HEK293 (cell line): Measurements from ENCODE around the gene GHDC.
A peak's percentile ranks its signal among the peaks of the same experiment; 100 is the strongest.

ENCODE experiments used
- EGR2 ChIP-seq: fragments of 450-650 bp; formaldehyde crosslinking; IDR thresholded peaks from 2 replicates; pipeline ENCODE4 v1.5.1; 2016; ENCODE audit warnings: low read depth, missing biosample characterization, missing genetic modification characterization
- ELK4 ChIP-seq: IDR thresholded peaks from 2 replicates; pipeline ENCODE4 v1.6.1; 2011; ENCODE audit warnings: mild to moderate bottlenecking, low read depth, low read length, borderline replicate concordance
- KLF16 ChIP-seq: fragments of 450-650 bp; formaldehyde crosslinking; IDR thresholded peaks from 2 replicates; pipeline ENCODE4 v1.5.1; 2017; ENCODE audit warnings: missing biosample characterization, missing genetic modification characterization
- KLF7 ChIP-seq: fragments of 450-650 bp; formaldehyde crosslinking; IDR thresholded peaks from 2 replicates; pipeline ENCODE4 v1.5.1; 2016; ENCODE audit warnings: missing biosample characterization, missing genetic modification characterization, borderline replicate concordance
- KLF8 ChIP-seq: fragments of 450-650 bp; formaldehyde crosslinking; IDR thresholded peaks from 2 replicates; pipeline ENCODE4 v1.5.1; 2016; ENCODE audit warnings: missing biosample characterization, missing genetic modification characterization
- PRDM2 ChIP-seq: fragments of 450-650 bp; formaldehyde crosslinking; IDR thresholded peaks from 2 replicates; pipeline ENCODE4 v1.5.1; 2016; ENCODE audit warnings: missing biosample characterization, missing genetic modification characterization, borderline replicate concordance
- SP2 ChIP-seq: fragments of 450-650 bp; formaldehyde crosslinking; IDR thresholded peaks from 2 replicates; pipeline ENCODE4 v1.5.1; 2016; ENCODE audit warnings: missing biosample characterization, missing genetic modification characterization
- ZBTB17 ChIP-seq: fragments of 450-650 bp; formaldehyde crosslinking; IDR thresholded peaks from 2 replicates; pipeline ENCODE4 v1.5.1; 2016; ENCODE audit warnings: missing biosample characterization, missing genetic modification characterization
- ZBTB48 ChIP-seq: fragments of 450-650 bp; formaldehyde crosslinking; IDR thresholded peaks from 2 replicates; pipeline ENCODE4 v1.5.1; 2016; ENCODE audit warnings: missing biosample characterization, missing genetic modification characterization
- ZBTB7A ChIP-seq: fragments of 450-650 bp; formaldehyde crosslinking; IDR thresholded peaks from 2 replicates; pipeline ENCODE4 v1.5.1; 2016; ENCODE audit warnings: low read depth, missing biosample characterization, missing genetic modification characterization
- ZBTB8A ChIP-seq: fragments of 450-650 bp; formaldehyde crosslinking; IDR thresholded peaks from 2 replicates; pipeline ENCODE4 v1.5.1; 2016; ENCODE audit warnings: missing biosample characterization, missing genetic modification characterization
- ZNF121 ChIP-seq: fragments of 450-650 bp; formaldehyde crosslinking; IDR thresholded peaks from 2 replicates; pipeline ENCODE4 v1.5.1; 2016; ENCODE audit warnings: missing biosample characterization, missing genetic modification characterization
- ZNF184 ChIP-seq: fragments of 450-650 bp; IDR thresholded peaks from 2 replicates; pipeline ENCODE4 v1.5.1; 2018; ENCODE audit warnings: missing biosample characterization, mild to moderate bottlenecking, missing genetic modification characterization
- ZNF23 ChIP-seq: fragments of 450-650 bp; formaldehyde crosslinking; IDR thresholded peaks from 2 replicates; pipeline ENCODE4 v1.5.1; 2016; ENCODE audit warnings: missing biosample characterization, missing genetic modification characterization, borderline replicate concordance
- ZNF239 ChIP-seq: fragments of 450-650 bp; formaldehyde crosslinking; IDR thresholded peaks from 2 replicates; pipeline ENCODE4 v1.5.1; 2016; ENCODE audit warnings: missing biosample characterization, missing genetic modification characterization
- ZNF394 ChIP-seq: fragments of 450-650 bp; formaldehyde crosslinking; IDR thresholded peaks from 2 replicates; pipeline ENCODE4 v1.5.1; 2016; ENCODE audit warnings: missing biosample characterization, missing genetic modification characterization, mild to moderate bottlenecking, moderate library complexity, borderline replicate concordance
- ZNF530 ChIP-seq: fragments of 450-650 bp; formaldehyde crosslinking; IDR thresholded peaks from 2 replicates; pipeline ENCODE4 v1.5.1; 2016; ENCODE audit warnings: low read depth, missing biosample characterization, missing genetic modification characterization
- ZNF600 ChIP-seq: fragments of 450-650 bp; formaldehyde crosslinking; IDR thresholded peaks from 2 replicates; pipeline ENCODE4 v1.5.1; 2016; ENCODE audit warnings: missing biosample characterization, missing genetic modification characterization
- ZNF629 ChIP-seq: fragments of 450-650 bp; formaldehyde crosslinking; IDR thresholded peaks from 2 replicates; pipeline ENCODE4 v1.5.1; 2017; ENCODE audit warnings: missing biosample characterization, missing genetic modification characterization
- ZNF664 ChIP-seq: fragments of 450-650 bp; formaldehyde crosslinking; IDR thresholded peaks from 2 replicates; pipeline ENCODE4 v1.5.1; 2016; ENCODE audit warnings: missing biosample characterization, missing genetic modification characterization
- ZNF76 ChIP-seq: fragments of 450-650 bp; formaldehyde crosslinking; IDR thresholded peaks from 2 replicates; pipeline ENCODE4; 2016; ENCODE audit warnings: low read depth, missing biosample characterization, missing genetic modification characterization, borderline replicate concordance
- TF ChIP-seq, protein P1 (sequence below): fragments of 450-650 bp; formaldehyde crosslinking; IDR thresholded peaks from 2 replicates; pipeline ENCODE4 v1.5.1; 2016; ENCODE audit warnings: missing biosample characterization, missing genetic modification characterization
- TF ChIP-seq, protein P2 (sequence below): fragments of 450-650 bp; formaldehyde crosslinking; IDR thresholded peaks from 2 replicates; pipeline ENCODE4 v1.5.1; 2016; ENCODE audit warnings: missing biosample characterization, missing genetic modification characterization

Gene GHDC

GRCh38 chr17:42193969-42194899 lies at the start of gene GHDC (continued):
- TF ChIP-seq KLF7 (tag by site-specific recombination) (0 out of 2 replicates have a peak, but pooled peaks have one; percentile 35), ZNF600 (tag by site-specific recombination) (peak; percentile 95), PRDM2 (tag by site-specific recombination) (no peak), ZNF664 (tag by site-specific recombination) (no peak), ZNF76 (tag by site-specific recombination) (peak; percentile 47; the same call in 1 of the 2 replicates), ELK4 (peak; percentile 93), ZNF629 (tag by site-specific recombination) (peak; percentile 32; the same call in 1 of the 2 replicates), ZBTB17 (tag by site-specific recombination) (peak; percentile 83), EGR2 (tag by site-specific recombination) (peak; percentile 10; the same call in 1 of the 2 replicates), ZNF23 (no peak), ZBTB48 (tag by site-specific recombination) (peak; percentile 52), ZNF239 (no peak), ZNF121 (tag by site-specific recombination) (peak; percentile 86), ZNF394 (tag by site-specific recombination) (peak; percentile 88; the same call in 1 of the 2 replicates), ZBTB7A (tag by site-specific recombination) (0 out of 2 replicates have a peak, but pooled peaks have one; percentile 62), KLF8 (tag by site-specific recombination) (peak; percentile 23; the same call in 1 of the 2 replicates), SP2 (tag by site-specific recombination) (peak; percentile 37), KLF16 (tag by site-specific recombination) (no peak; the same call in 1 of the 2 replicates), ZNF530 (no peak), ZBTB8A (tag by site-specific recombination) (0 out of 2 replicates have a peak, but pooled peaks have one; percentile 30), ZNF184 (tag by site-specific recombination) (no peak)
- TF ChIP-seq, protein P1, sequence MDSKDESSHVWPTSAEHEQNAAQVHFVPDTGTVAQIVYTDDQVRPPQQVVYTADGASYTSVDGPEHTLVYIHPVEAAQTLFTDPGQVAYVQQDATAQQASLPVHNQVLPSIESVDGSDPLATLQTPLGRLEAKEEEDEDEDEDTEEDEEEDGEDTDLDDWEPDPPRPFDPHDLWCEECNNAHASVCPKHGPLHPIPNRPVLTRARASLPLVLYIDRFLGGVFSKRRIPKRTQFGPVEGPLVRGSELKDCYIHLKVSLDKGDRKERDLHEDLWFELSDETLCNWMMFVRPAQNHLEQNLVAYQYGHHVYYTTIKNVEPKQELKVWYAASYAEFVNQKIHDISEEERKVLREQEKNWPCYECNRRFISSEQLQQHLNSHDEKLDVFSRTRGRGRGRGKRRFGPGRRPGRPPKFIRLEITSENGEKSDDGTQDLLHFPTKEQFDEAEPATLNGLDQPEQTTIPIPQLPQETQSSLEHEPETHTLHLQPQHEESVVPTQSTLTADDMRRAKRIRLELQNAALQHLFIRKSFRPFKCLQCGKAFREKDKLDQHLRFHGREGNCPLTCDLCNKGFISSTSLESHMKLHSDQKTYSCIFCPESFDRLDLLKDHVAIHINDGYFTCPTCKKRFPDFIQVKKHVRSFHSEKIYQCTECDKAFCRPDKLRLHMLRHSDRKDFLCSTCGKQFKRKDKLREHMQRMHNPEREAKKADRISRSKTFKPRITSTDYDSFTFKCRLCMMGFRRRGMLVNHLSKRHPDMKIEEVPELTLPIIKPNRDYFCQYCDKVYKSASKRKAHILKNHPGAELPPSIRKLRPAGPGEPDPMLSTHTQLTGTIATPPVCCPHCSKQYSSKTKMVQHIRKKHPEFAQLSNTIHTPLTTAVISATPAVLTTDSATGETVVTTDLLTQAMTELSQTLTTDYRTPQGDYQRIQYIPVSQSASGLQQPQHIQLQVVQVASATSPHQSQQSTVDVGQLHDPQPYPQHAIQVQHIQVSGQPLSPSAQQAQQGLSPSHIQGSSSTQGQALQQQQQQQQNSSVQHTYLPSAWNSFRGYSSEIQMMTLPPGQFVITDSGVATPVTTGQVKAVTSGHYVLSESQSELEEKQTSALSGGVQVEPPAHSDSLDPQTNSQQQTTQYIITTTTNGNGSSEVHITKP (tag by site-specific recombination) = peak; percentile 71
- TF ChIP-seq, protein P2, sequence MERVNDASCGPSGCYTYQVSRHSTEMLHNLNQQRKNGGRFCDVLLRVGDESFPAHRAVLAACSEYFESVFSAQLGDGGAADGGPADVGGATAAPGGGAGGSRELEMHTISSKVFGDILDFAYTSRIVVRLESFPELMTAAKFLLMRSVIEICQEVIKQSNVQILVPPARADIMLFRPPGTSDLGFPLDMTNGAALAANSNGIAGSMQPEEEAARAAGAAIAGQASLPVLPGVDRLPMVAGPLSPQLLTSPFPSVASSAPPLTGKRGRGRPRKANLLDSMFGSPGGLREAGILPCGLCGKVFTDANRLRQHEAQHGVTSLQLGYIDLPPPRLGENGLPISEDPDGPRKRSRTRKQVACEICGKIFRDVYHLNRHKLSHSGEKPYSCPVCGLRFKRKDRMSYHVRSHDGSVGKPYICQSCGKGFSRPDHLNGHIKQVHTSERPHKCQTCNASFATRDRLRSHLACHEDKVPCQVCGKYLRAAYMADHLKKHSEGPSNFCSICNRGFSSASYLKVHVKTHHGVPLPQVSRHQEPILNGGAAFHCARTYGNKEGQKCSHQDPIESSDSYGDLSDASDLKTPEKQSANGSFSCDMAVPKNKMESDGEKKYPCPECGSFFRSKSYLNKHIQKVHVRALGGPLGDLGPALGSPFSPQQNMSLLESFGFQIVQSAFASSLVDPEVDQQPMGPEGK (tag by site-specific recombination) = peak; percentile 23; the same call in 1 of the 2 replicates
